NB4 (cell line): ENCODE measurements around the gene ACOT7.

ENCODE experiments used
- CTCF ChIP-seq: IDR thresholded peaks from one replicate; pipeline ENCODE4 v1.5.1; 2012; ENCODE audit warnings: low read depth, low read length
- POLR2A ChIP-seq: IDR thresholded peaks from 2 replicates; pipeline ENCODE4 v1.6.1; 2011; ENCODE audit warnings: mild to moderate bottlenecking; ENCODE audit not compliant: insufficient read length; ENCODE audit errors: extremely low read depth

GRCh38 chr1:6408023-6408422 is 14.5 kb upstream of the ACOT7 start:
- TF ChIP-seq POLR2A (no peak), CTCF (no peak)
